Measurements from ENCODE around the gene ATP8B4.
"Not testable (repeated sequence)": the region's sequence is repeated elsewhere in the genome, so short reads cannot be mapped to it uniquely, and the experiment has no call there.

ATP8B4 gene

GRCh38 chr15:50108461-50108860 lies 10.6 kb downstream of the ATP8B4 start:
- no peak for DNase-seq

GRCh38 chr15:50107591-50108408 lies 11.2 kb downstream of the ATP8B4 start:
- no peak for DNase-seq

- no peak for DNase-seq
These were observed 11.9 kb downstream of the ATP8B4 start for GRCh38 chr15:50107157-50107556.

GRCh38 chr15:50106457-50106856 lies 12.6 kb downstream of the ATP8B4 start:
- no peak for DNase-seq

GRCh38 chr15:50100486-50100885 lies 18.5 kb downstream of the ATP8B4 start:
- DNase-seq: no peak

GRCh38 chr15:50098545-50098944 lies 20.5 kb downstream of the ATP8B4 start:
- no peak for DNase-seq

GRCh38 chr15:50095938-50096821 lies 22.9 kb downstream of the ATP8B4 start:
- no peak for DNase-seq

GRCh38 chr15:50089386-50089785 lies 29.6 kb downstream of the ATP8B4 start:
- not testable (repeated sequence) for DNase-seq

- no peak for DNase-seq
These were observed 34.1 kb downstream of the ATP8B4 start for GRCh38 chr15:50084932-50085331.

- no peak for DNase-seq
These were observed 35.5 kb downstream of the ATP8B4 start for GRCh38 chr15:50083424-50084025.

GRCh38 chr15:50082066-50082465 lies 37.0 kb downstream of the ATP8B4 start:
- no peak for DNase-seq

GRCh38 chr15:50077651-50078050 lies 41.4 kb downstream of the ATP8B4 start:
- DNase-seq: no peak

GRCh38 chr15:50077176-50077575 lies 41.9 kb downstream of the ATP8B4 start:
- no peak for DNase-seq

- DNase-seq: no peak
These were observed 43.7 kb downstream of the ATP8B4 start for GRCh38 chr15:50075319-50075718.

- no peak for DNase-seq
These were observed 47.3 kb downstream of the ATP8B4 start for GRCh38 chr15:50071551-50072258.

GRCh38 chr15:50068016-50068415 lies 51.0 kb downstream of the ATP8B4 start:
- no peak for DNase-seq

GRCh38 chr15:50067254-50067653 lies 51.8 kb downstream of the ATP8B4 start:
- no peak for DNase-seq

GRCh38 chr15:50066666-50067065 lies 52.4 kb downstream of the ATP8B4 start:
- DNase-seq: no peak

- DNase-seq: no peak
These were observed 52.8 kb downstream of the ATP8B4 start for GRCh38 chr15:50066202-50066601.

- DNase-seq: no peak
These were observed 53.8 kb downstream of the ATP8B4 start for GRCh38 chr15:50065279-50065678.

GRCh38 chr15:50064673-50065072 lies 54.4 kb downstream of the ATP8B4 start:
- no peak for DNase-seq

GRCh38 chr15:50063226-50063625 lies 55.8 kb downstream of the ATP8B4 start:
- DNase-seq: no peak

- no peak for DNase-seq
These were observed 57.5 kb downstream of the ATP8B4 start for GRCh38 chr15:50061503-50061902.

Data from activated CD8-positive, alpha-beta memory T cell treated with anti-CD3 and anti-CD28 coated beads for 24 hours (primary cell).